ENCODE results near the gene RASGRF1. TPM values are rescaled to one million over a fixed set of nuclear protein-coding genes. Genes with fewer than 3 reads are reported as not detected.

The RASGRF1 gene
- polyA plus RNA-seq, 1 donor (not counting 4 experiments of a cell fraction or from before 2014, with no cell fraction given) = 0.08 TPM

DNA sequence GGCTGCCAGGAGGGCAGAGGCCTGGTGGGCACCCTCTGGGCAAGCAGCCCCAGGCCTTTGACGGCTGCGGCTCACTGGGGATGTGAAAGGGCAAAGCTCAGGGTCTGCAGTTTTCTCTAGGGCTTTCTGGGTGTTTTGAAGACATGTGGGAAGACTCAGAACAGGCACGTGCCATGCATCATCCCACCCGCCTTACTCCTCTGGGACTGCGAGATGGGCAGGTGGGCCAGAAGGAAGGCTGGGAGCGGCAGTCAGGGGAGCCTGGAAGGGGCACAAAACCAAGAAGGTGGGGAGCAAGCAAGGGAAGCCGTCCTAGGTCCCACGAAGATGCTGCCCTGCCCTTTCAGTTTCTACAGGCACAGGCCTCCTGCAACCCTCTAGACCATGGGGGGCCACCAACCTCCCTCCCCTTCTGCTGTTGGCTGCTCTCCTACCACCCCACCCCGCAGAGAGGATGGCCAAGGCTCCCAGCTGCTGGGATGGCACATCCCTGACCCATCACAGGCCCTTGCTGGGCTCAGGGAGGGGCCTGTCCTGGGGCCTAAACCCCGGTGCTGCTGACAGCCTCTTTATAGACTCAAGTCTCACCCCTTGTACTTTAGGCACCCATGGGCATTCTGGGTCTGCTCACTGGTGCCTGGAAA, 73.9 kb downstream of the RASGRF1 start:
- Histone ChIP-seq H3K9ac (ENCODE audit: control insufficient read depth, extremely low read depth, insufficient read depth, low read length) (no peak overlapping the region), H3K27ac (ENCODE audit: control insufficient read depth, insufficient read depth, low read length) (no peak overlapping the region), H3K4me3 (ENCODE audit: control insufficient read depth in 2 of 3, extremely low read depth in 1 of 3, insufficient read depth in 2 of 3, low read depth in 1 of 3, low read length in 3 of 3) (no peak overlapping the region), H2AFZ (ENCODE audit: control insufficient read depth, low read length) (no peak overlapping the region), H3K4me2 (ENCODE audit: control insufficient read depth, extremely low read depth, insufficient read depth, low read depth, low read length) (no peak overlapping the region), H4K20me1 (ENCODE audit: control insufficient read depth, extremely low read depth, insufficient read depth, low read length) (no peaks in the 10 kb centered on the region), H3K9me3 (ENCODE audit: control insufficient read depth, low read depth, low read length) (no peaks in the 10 kb centered on the region), H3K4me1 (ENCODE audit: control insufficient read depth, extremely low read depth, insufficient read depth, low read length) (no peaks in the 10 kb centered on the region), H3K79me2 (ENCODE audit: control insufficient read depth, insufficient read depth, low read length) (no peaks in the 10 kb centered on the region), H3K36me3 (ENCODE audit: control insufficient read depth in 2 of 2, extremely low read depth in 1 of 2, insufficient read depth in 2 of 2, low read length in 2 of 2) (no peaks in the 10 kb centered on the region), H3K9me1 (ENCODE audit: control insufficient read depth, extremely low read depth, insufficient read depth, low read length) (no peaks in the 10 kb centered on the region), H3K27me3 (ENCODE audit: control insufficient read depth, extremely low read depth, insufficient read depth, low read length) (no peaks in the 10 kb centered on the region)
- DNase-seq (ENCODE audit: low read depth, low spot score) (no peak), FAIRE-seq (no peak)
- dilution Hi-C loops (cut with MboI; ENCODE audit: extremely low pct_ligation_motif_present, low sequenced_read_pairs) = no loop called here
- TF ChIP-seq CTCF (optimal IDR thresholded peaks at IDR 0.05 in 1 of 3, IDR thresholded peaks at IDR 0.05 in 1 of 3, conservative IDR thresholded peaks at IDR 0.05 in 1 of 3; ENCODE audit: extremely low read depth in 1 of 3, insufficient read depth in 2 of 3, low read length in 3 of 3) (no peak), EZH2 (IDR thresholded peaks at IDR 0.05; ENCODE audit: low read length) (no peak)

DNA sequence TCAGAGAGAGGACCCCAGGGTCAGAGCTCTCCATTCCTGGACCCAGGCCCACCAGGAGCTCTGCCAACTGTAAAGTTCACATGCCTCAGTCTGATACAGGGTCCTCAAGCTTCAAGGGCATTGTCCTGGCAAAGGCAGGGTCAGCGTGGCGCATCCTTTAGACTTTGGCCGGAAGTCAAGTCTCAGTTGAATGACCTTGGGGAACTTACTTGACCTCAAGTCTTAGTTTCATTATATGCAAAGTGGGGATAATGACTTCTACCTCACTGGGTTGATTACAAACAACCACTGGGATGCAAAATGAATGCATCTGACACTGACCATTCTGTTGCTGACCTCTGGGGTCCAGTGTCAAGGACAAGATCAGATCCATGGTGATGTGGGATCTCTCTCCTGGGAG, 75.2 kb downstream of the RASGRF1 start:
- H2AFZ ChIP-seq (ENCODE audit: control insufficient read depth, low read length) = no peak overlapping the region
- DNase-seq (ENCODE audit: low read depth, low spot score) = no peak

More for the DNA sequence above, 75.2 kb downstream of the RASGRF1 start:
- Histone ChIP-seq H4K20me1 (ENCODE audit: control insufficient read depth, extremely low read depth, insufficient read depth, low read length) (no peaks in the 10 kb centered on the region), H3K9me1 (ENCODE audit: control insufficient read depth, extremely low read depth, insufficient read depth, low read length) (no peaks in the 10 kb centered on the region), H3K79me2 (ENCODE audit: control insufficient read depth, insufficient read depth, low read length) (no peaks in the 10 kb centered on the region), H3K36me3 (ENCODE audit: control insufficient read depth in 2 of 2, extremely low read depth in 1 of 2, insufficient read depth in 2 of 2, low read length in 2 of 2) (no peaks in the 10 kb centered on the region), H3K9me3 (ENCODE audit: control insufficient read depth, low read depth, low read length) (no peaks in the 10 kb centered on the region), H3K4me3 (ENCODE audit: control insufficient read depth in 2 of 3, extremely low read depth in 1 of 3, insufficient read depth in 2 of 3, low read depth in 1 of 3, low read length in 3 of 3) (no peak overlapping the region), H3K27me3 (ENCODE audit: control insufficient read depth, extremely low read depth, insufficient read depth, low read length) (no peaks in the 10 kb centered on the region), H3K4me1 (ENCODE audit: control insufficient read depth, extremely low read depth, insufficient read depth, low read length) (no peaks in the 10 kb centered on the region), H3K4me2 (ENCODE audit: control insufficient read depth, extremely low read depth, insufficient read depth, low read depth, low read length) (no peak overlapping the region), H3K27ac (ENCODE audit: control insufficient read depth, insufficient read depth, low read length) (no peak overlapping the region), H3K9ac (ENCODE audit: control insufficient read depth, extremely low read depth, insufficient read depth, low read length) (no peak overlapping the region)
- TF ChIP-seq EZH2 (IDR thresholded peaks at IDR 0.05; ENCODE audit: low read length) = no peak
- TF ChIP-seq CTCF (optimal IDR thresholded peaks at IDR 0.05 in 1 of 3, IDR thresholded peaks at IDR 0.05 in 1 of 3, conservative IDR thresholded peaks at IDR 0.05 in 1 of 3; ENCODE audit: extremely low read depth in 1 of 3, insufficient read depth in 2 of 3, low read length in 3 of 3) = no peak
- no peak for FAIRE-seq
- dilution Hi-C loops (cut with MboI; ENCODE audit: extremely low pct_ligation_motif_present, low sequenced_read_pairs) = no loop called here
